ENCODE results near the gene MRI1.
"Not testable (repeated sequence)": the region's sequence is repeated elsewhere in the genome, so short reads cannot be mapped to it uniquely, and the experiment has no call there.

The MRI1 gene

DNA sequence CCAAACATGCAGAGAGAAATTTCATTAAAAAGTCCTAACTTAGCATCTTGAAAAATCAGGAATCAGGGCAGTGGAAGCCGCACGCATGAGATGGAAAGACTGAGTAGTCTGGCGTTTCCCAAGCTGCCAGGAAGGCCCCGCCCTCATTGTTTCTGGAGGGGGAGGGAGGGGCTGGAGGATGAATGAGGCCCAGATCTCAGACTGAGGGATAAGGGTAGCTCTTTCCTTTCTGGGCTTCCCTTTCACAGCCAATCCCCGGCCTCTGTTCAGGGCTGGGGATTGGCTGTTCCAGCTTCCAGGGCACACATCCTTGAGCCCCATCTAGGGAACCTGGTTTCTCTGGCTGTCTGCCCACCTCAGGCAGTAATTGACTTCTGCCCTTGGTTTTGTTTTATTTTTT is 17.2 kb downstream of the MRI1 start:
- DNase-seq (ENCODE audit: low read depth), result peak; percentile 90
- H3K4me3 ChIP-seq (ENCODE audit: low read depth, low read length), result no peak overlapping the region
- TF ChIP-seq, protein P1, sequence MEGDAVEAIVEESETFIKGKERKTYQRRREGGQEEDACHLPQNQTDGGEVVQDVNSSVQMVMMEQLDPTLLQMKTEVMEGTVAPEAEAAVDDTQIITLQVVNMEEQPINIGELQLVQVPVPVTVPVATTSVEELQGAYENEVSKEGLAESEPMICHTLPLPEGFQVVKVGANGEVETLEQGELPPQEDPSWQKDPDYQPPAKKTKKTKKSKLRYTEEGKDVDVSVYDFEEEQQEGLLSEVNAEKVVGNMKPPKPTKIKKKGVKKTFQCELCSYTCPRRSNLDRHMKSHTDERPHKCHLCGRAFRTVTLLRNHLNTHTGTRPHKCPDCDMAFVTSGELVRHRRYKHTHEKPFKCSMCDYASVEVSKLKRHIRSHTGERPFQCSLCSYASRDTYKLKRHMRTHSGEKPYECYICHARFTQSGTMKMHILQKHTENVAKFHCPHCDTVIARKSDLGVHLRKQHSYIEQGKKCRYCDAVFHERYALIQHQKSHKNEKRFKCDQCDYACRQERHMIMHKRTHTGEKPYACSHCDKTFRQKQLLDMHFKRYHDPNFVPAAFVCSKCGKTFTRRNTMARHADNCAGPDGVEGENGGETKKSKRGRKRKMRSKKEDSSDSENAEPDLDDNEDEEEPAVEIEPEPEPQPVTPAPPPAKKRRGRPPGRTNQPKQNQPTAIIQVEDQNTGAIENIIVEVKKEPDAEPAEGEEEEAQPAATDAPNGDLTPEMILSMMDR (conservative IDR thresholded peaks at IDR 0.05; ENCODE audit: low read depth, low read length), result no peak

DNA sequence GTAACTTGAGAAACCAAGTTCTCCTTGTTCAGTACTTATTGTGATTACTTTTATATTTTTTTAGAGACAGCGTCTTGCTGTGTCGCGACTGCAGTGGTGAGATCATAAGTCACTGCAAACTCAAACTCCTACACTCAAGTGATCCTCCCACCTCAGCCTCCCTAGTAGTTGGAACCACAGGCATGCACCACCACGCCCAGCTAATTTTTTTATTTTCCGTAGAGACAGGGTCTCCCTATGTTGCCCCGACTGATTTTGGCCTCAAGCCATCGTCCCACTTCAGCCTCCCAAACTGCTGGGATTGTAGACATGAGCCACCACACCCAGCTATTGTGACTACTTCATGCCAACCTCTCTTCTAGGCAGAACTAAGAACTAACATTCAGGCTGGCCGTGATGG is 18.2 kb downstream of the MRI1 start:
- DNase-seq (ENCODE audit: low read depth), result peak; percentile 26

DNA sequence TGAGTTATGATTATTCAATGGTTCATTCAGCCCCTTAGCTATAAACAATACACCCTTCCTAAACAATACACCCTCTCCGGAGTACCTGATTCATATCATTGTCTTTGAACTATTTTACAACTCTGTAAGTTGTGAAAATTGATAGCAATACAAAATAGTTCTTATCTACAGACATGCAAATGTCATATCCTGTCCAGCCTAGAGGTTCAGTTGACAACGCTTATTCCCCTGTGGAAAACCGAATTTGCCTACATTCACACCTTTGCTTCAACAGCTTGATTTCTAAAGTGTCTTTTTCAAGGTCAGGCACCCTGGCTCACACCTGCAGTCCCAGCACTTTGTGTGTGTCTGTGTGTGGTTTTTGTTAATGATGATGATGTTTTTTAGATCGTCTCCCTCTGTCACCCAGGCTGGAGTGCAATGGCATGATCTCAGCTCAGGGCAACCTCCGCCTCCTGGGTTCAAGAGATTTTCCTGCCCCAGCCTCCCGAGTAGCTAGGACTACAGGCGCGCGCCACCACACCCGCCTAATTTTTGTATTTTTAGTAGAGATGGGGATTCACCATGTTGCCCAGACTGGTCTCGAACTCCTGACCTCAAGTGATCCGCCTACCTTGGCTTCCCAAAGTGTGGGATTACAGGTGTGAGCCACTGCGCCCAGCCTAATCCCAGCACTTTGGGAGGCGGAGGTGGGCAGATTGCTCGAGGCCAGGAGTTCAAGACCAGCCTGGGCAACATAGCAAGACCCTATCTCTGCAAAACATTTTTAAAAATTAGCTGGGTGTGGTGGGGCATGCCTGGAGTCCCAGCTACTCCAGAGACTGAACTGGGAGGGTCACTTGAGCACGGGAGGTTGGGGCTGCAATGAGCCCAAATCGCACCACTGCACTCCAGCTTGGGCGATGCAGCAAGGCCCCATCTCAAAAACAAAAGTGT is 19.5 kb downstream of the MRI1 start:
- TF ChIP-seq, protein P1 (conservative IDR thresholded peaks at IDR 0.05; ENCODE audit: low read depth, low read length), result no peak
- no peak for DNase-seq (ENCODE audit: low read depth)

More for the DNA sequence above, 18.2 kb downstream of the MRI1 start:
- TF ChIP-seq, protein P1 (conservative IDR thresholded peaks at IDR 0.05; ENCODE audit: low read depth, low read length), result no peak
- H3K4me3 ChIP-seq (ENCODE audit: low read depth, low read length), result no peak overlapping the region

DNA sequence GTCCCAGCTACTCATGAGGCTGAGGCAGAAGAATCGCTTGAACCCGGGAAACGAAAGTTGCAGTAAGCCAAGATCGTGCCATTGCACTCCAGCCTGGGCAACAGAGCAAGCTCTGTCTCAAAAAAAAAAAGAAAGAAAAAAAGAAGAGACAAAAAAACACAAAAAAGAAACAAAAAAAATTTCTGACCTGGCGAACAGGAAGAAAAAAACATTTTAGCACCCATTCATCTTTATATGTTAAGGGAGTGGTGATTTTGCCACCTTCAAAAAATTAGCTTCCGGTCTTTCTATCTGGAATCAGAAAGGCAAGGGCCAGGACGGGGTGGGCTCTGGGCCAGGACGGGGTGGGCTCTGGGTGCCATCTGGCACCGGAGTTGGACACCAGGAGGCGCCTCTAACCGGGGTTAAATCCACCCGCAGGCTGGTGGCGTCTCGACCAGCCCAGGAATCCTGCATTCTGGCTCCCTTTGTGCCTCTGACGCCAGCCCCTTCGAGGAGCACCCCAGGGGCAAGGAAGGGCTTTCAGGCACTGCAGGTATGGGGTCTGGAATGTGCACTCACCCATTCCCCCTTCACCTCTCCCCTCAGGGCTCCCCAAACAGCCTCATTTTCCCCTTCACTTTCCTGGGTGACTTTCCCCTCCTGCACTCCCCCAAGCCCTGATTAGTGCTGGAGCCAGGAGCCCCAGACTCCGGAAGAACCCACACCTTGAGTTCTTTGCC is 20.6 kb downstream of the MRI1 start:
- DNase-seq (ENCODE audit: low read depth), result peak; percentile 75
- H3K4me3 ChIP-seq (ENCODE audit: low read depth, low read length), result no peak overlapping the region
- TF ChIP-seq, protein P1 (conservative IDR thresholded peaks at IDR 0.05; ENCODE audit: low read depth, low read length), result peak; percentile 82

More for the DNA sequence above, 19.5 kb downstream of the MRI1 start:
- no peak overlapping the region for H3K4me3 ChIP-seq (ENCODE audit: low read depth, low read length)

DNA sequence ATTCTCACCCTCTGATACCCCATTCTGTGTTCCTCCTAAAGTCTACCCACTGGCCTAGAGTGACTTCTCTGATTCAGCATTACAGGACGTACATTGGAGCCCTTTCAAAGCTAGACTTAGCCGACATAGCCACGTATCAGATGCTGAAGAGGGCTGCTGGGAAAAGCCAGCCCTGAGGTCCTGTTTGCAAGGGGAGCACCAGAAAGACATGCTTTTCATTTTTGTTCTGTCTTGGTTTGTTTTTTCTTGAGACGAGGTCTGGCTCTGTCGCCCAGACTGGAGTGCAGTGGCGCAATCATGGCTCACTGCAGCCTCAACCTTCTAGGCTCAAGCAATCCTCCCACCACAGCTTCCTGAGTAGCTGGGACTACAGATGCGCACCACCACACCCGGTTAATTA is 24.7 kb downstream of the MRI1 start:
- peak; percentile 94 for DNase-seq (ENCODE audit: low read depth)
- H3K4me3 ChIP-seq (ENCODE audit: low read depth, low read length), result no peak overlapping the region
- TF ChIP-seq, protein P1 (conservative IDR thresholded peaks at IDR 0.05; ENCODE audit: low read depth, low read length), result no peak

DNA sequence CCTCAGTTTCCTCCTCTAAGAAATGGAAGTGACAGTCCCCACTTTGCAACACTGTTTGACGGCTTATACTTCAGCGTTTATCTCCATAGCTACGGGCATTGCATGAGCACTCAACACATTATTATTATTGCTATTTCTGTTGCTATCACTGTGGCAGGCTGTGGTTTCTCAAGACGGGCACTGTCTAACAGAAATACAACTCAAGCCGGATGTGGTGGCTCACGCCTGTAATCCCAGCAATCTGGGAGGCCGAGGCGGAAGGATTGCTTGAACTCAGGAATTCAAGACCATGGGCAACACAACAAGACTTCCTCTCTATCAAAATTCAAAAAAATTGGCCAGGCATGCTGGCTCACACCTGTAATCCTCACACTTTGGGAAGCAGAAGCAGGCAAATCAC is 26.0 kb downstream of the MRI1 start:
- DNase-seq (ENCODE audit: low read depth), result peak; percentile 36
- TF ChIP-seq, protein P1 (conservative IDR thresholded peaks at IDR 0.05; ENCODE audit: low read depth, low read length), result no peak
- H3K4me3 ChIP-seq (ENCODE audit: low read depth, low read length), result no peak overlapping the region

DNA sequence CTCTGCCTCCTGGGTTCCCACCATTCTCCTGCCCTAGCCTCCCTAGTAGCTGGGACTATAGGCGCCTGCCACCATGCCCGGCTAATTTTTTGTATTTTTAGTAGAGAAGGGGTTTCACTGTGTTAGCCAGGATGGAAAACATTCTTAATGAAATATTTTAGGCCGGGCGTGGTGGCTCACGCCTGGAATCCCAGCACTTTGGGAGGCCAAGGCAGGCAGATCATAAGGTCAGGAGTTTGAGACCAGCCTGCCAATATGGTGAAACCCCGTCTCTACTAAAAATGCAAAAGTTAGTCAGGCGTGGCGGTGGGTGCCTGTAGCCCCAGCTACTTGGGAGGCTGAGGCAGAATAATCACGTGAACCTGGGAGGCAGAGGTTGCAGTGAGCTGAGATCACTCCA is 29.0 kb downstream of the MRI1 start:
- not testable (repeated sequence) for H3K4me3 ChIP-seq (ENCODE audit: low read depth, low read length); DNase-seq (ENCODE audit: low read depth)
